Kidney (tissue), 14 donors: ENCODE results near the gene COLQ. TPM values are rescaled to one million over a fixed set of nuclear protein-coding genes. Genes with fewer than 3 reads are reported as not detected.

Experiments used
- DNase-seq, 5 donors: peaks; one replicate each; pipeline ENCODE4 v3.0.0-alpha.2; 2013 to 2020
- FAIRE-seq: peaks from 2 replicates; lab custom pipeline; 2012; peaks lifted over from hg19 to GRCh38; lab: Jason Lieb, UNC
- H3K27ac ChIP-seq, 2 donors: one replicate each; pipeline ENCODE4 v1.7.0; 2013; ENCODE audit warnings: low read depth in 2 of 2, low read length in 2 of 2, inconsistent platforms in 1 of 2
- H3K27me3 ChIP-seq: one replicate; pipeline ENCODE4 v1.7.1; 2013; ENCODE audit warnings: low read length, inconsistent platforms; ENCODE audit not compliant: control insufficient read depth, insufficient read depth
- H3K36me3 ChIP-seq, 3 donors: one replicate each; pipeline versions ENCODE4 v1.7.0 to v1.7.1; 2013; ENCODE audit warnings: low read length in 3 of 3, control low read depth in 1 of 3, inconsistent platforms in 1 of 3; ENCODE audit not compliant: insufficient read depth in 3 of 3, control insufficient read depth in 2 of 3
- H3K4me1 ChIP-seq, 3 donors: one replicate each; pipeline versions ENCODE4 v1.7.0 to v1.7.1; 2013; ENCODE audit warnings: low read length in 3 of 3, inconsistent platforms in 1 of 3, low read depth in 1 of 3; ENCODE audit not compliant: control insufficient read depth in 2 of 3, insufficient read depth in 2 of 3
- H3K4me3 ChIP-seq, 3 donors: one replicate each; pipeline versions ENCODE4 v1.7.0 to v1.8.1; 2013; ENCODE audit warnings: low read length in 3 of 3, control low read depth in 1 of 3, inconsistent platforms in 1 of 3
- H3K9ac ChIP-seq, 3 donors: one replicate each; pipeline versions ENCODE4 v1.7.0 to v1.7.1; 2013; ENCODE audit warnings: low read length in 3 of 3, control low read depth in 1 of 3, inconsistent platforms in 1 of 3
- H3K9me3 ChIP-seq, 3 donors: one replicate each; pipeline versions ENCODE4 v1.7.0 to v1.7.1; 2013; ENCODE audit warnings: low read length in 3 of 3, control low read depth in 1 of 3, inconsistent platforms in 1 of 3; ENCODE audit not compliant: control insufficient read depth in 2 of 3, insufficient read depth in 1 of 3
- intact Hi-C: fragments of 100-400 bp; cut with DNase I; formaldehyde crosslinking; loops from one replicate; pipeline ENCODE4 v1.11.1; 2022
- polyA plus RNA-seq: library from polyadenylated mRNA; stranded (reverse); fragments of 350-450 nt; fragmentation: Illumina TruSeq; extraction: RNeasy Lipid Tissue Mini Kit (QIAGEN cat#74804); gene quantifications from one replicate; pipeline ENCODE4 v1.2.3, GENCODE V29; 2014; ENCODE audit warnings: low read depth, low replicate concordance; ENCODE audit not compliant: insufficient read depth
- total RNA-seq: library from RNA; stranded (reverse); fragmentation: NEBNext Ultra II Directional; extraction: Animal tissue kit (Norgen Biotek cat#: 25700); gene quantifications from one replicate; pipeline ENCODE4 v1.2.1, GENCODE V29; 2021
- TF ChIP-seq, protein P1 (sequence below): IDR thresholded peaks from 3 replicates; pipeline ENCODE4 v1.5.1; 2012; ENCODE audit warnings: mild to moderate bottlenecking, moderate library complexity, borderline replicate concordance; ENCODE audit not compliant: insufficient read depth; ENCODE audit errors: extremely low read depth
- donor health status: control.
- donor health status: control.
- donor health status: control.
- donor health status: control.
- donor health status: control.
- donor health status: DM: yes; HTN: yes; CAD: no.
- donor health status: Normal renal cell carcinoma (clear cell type).

The COLQ gene
- total and polyA plus RNA-seq, 2 donors from 2014 or later, result 1.2 to 4.3 TPM

DNA sequence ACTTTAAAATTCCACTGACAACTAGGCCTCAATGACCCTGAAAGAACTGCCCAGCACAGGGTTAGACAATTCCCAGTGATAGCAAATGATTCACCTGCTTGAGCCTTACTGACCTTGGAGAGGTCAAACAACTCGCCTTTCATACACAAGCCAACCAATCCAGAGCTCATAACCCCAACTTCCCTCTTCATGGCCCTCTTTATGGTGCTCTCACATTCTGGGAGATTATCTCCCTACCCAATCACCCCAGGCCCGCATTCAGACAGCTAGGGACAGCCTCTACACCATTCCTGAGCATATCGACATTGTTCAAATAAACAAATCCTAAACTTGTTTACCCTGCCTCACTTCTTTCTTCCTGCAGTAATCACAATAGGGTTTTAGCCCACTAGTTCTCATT is 32.2 kb upstream of the COLQ start:
- intact Hi-C loops, result no loop called here
- FAIRE-seq, result no peak

DNA sequence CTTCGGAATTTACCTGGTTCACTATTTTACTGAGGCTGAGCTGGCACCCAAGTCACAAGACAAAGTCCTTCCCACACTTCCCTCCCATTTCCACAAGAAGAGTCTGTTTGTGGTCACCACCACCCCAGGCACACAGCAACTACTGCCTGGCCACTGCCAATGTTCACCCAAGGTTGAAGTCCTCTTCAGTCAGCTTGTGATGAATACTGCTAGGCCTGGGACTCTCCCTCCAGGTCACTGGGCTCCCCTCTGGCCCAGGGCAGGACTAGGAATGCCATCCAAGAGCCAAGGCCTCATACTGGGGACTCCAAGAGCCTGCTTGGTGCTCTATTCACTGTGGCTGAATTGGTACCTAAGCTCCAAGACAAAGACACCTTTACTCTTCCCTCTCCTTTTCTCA is 30.4 kb upstream of the COLQ start:
- no peaks in the 10 kb centered on the region for H3K9me3 ChIP-seq
- FAIRE-seq, result no peak
- DNase-seq, result no peak
- peaks cover 0 to 8% (median 0%) of the 10 kb centered on the region in 3 donors for H3K4me1 ChIP-seq
- H3K27me3 ChIP-seq, result no peaks in the 10 kb centered on the region
- TF ChIP-seq, protein P1, sequence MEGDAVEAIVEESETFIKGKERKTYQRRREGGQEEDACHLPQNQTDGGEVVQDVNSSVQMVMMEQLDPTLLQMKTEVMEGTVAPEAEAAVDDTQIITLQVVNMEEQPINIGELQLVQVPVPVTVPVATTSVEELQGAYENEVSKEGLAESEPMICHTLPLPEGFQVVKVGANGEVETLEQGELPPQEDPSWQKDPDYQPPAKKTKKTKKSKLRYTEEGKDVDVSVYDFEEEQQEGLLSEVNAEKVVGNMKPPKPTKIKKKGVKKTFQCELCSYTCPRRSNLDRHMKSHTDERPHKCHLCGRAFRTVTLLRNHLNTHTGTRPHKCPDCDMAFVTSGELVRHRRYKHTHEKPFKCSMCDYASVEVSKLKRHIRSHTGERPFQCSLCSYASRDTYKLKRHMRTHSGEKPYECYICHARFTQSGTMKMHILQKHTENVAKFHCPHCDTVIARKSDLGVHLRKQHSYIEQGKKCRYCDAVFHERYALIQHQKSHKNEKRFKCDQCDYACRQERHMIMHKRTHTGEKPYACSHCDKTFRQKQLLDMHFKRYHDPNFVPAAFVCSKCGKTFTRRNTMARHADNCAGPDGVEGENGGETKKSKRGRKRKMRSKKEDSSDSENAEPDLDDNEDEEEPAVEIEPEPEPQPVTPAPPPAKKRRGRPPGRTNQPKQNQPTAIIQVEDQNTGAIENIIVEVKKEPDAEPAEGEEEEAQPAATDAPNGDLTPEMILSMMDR, result no peak
- intact Hi-C loops, result no loop called here
- no peak overlapping the region for H3K4me3 ChIP-seq
- no peak overlapping the region for H3K9ac ChIP-seq
- no peak overlapping the region for H3K27ac ChIP-seq
- no peaks in the 10 kb centered on the region for H3K36me3 ChIP-seq

More for the DNA sequence above, 32.2 kb upstream of the COLQ start:
- no peak for DNase-seq
- no peaks in the 10 kb centered on the region for H3K27me3 ChIP-seq
- no peak overlapping the region for H3K4me3 ChIP-seq
- TF ChIP-seq, protein P1, result no peak
- no peaks in the 10 kb centered on the region for H3K36me3 ChIP-seq
- no peak overlapping the region for H3K9ac ChIP-seq
- peaks cover 0 to 8% (median 0%) of the 10 kb centered on the region in 3 donors for H3K4me1 ChIP-seq
- H3K27ac ChIP-seq, result no peak overlapping the region
- no peaks in the 10 kb centered on the region for H3K9me3 ChIP-seq

DNA sequence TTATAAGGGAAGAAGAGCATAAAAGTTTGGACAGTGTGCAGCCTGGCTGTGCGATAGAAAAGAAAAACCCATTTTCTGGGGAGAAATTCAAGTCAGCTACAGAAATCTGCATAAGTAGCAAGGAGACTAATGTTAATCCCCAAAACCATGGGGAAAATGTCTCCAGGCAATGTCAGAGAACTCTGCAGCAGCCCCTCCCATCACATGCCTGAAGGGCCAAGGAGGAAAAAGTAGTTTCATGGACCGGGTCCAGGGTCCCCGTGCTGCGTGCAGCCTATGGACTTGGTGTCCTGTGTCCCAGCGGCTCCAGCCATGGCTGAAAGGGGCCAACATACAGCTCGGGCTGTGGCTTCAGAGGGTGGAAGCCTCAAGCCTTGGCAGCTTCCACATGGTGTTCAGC is 28.3 kb upstream of the COLQ start:
- no peak for FAIRE-seq

More for the DNA sequence above, 28.3 kb upstream of the COLQ start:
- Histone ChIP-seq H3K9ac (no peak overlapping the region), H3K36me3 (no peaks in the 10 kb centered on the region), H3K27ac (no peak overlapping the region), H3K4me1 (peaks cover 0 to 8% (median 0%) of the 10 kb centered on the region in 3 donors), H3K27me3 (no peaks in the 10 kb centered on the region), H3K9me3 (no peaks in the 10 kb centered on the region), H3K4me3 (no peak overlapping the region)
- TF ChIP-seq, protein P1, result no peak
- intact Hi-C loops, result no loop called here
- no peak for DNase-seq
